NCI-H146 treated with DMSO at 0.1 percent for 48 hours (cell line): ENCODE data around the gene SLC16A6.
"Not testable (repeated sequence)": the region's sequence is repeated elsewhere in the genome, so short reads cannot be mapped to it uniquely, and the experiment has no call there.

ENCODE experiments used
- DNase-seq: peaks from one replicate; lab custom pipeline; 2025; ENCODE audit not compliant: unreplicated experiment; lab: John Stamatoyannopoulos, UW

SLC16A6 gene

GRCh38 chr17:68225055-68225454 is 65.9 kb downstream of the SLC16A6 start:
- not testable (repeated sequence) for DNase-seq

- no peak for DNase-seq
Observed at GRCh38 chr17:68222606-68223005, 68.3 kb downstream of the SLC16A6 start.

GRCh38 chr17:68221786-68222185 is 69.1 kb downstream of the SLC16A6 start:
- DNase-seq, result no peak

GRCh38 chr17:68220786-68221185 is 70.1 kb downstream of the SLC16A6 start:
- not testable (repeated sequence) for DNase-seq

GRCh38 chr17:68220186-68220585 is 70.7 kb downstream of the SLC16A6 start:
- DNase-seq, result not testable (repeated sequence)

GRCh38 chr17:68219429-68219828 is 71.5 kb downstream of the SLC16A6 start:
- DNase-seq, result not testable (repeated sequence)
